DND-41 (cell line): ENCODE results near the gene SCGB1D1.

ENCODE experiments used
- ATAC-seq: fragments of 200-7000 bp; cut with Tn5 transposase; 3 replicates; pipeline ENCODE4 v1.9.1; 2021; ENCODE audit warnings: low read depth; ENCODE audit not compliant: insufficient read depth
- DNase-seq: peaks from one replicate; pipeline ENCODE4 v3.0.0-alpha.2; 2020
- H2AFZ ChIP-seq: 2 replicates; pipeline ENCODE4 v1.6.0; 2012; ENCODE audit warnings: low read depth, low read length
- H3K27ac ChIP-seq: 2 replicates; pipeline ENCODE4 v1.5.1; 2012; ENCODE audit warnings: low read length, inconsistent platforms
- H3K27me3 ChIP-seq: fragments of 200-600 bp; sonication (generic); 2 replicates; pipeline ENCODE4 v1.6.0; 2012; ENCODE audit warnings: low read length, mild to moderate bottlenecking, inconsistent platforms; ENCODE audit not compliant: insufficient read depth, poor library complexity
- H3K36me3 ChIP-seq: 2 replicates; pipeline ENCODE4 v1.5.1; 2012; ENCODE audit warnings: low read length, inconsistent platforms; ENCODE audit not compliant: insufficient read depth
- H3K4me1 ChIP-seq: 2 replicates; pipeline ENCODE4 v1.5.1; 2012; ENCODE audit warnings: mild to moderate bottlenecking, low read length; ENCODE audit not compliant: insufficient read depth
- H3K4me2 ChIP-seq: 2 replicates; pipeline ENCODE4 v1.6.0; 2012; ENCODE audit warnings: mild to moderate bottlenecking, moderate library complexity, low read length, inconsistent platforms; ENCODE audit not compliant: insufficient read depth
- H3K4me3 ChIP-seq, 2 experiments: fragments of 200-600 bp in 1 of 2; shearing (Covaris generic) in 1 of 2; 2 replicates each; pipeline ENCODE4 v1.5.1; 2012 to 2016; ENCODE audit warnings: inconsistent platforms in 2 of 2, low read length in 2 of 2, mild to moderate bottlenecking in 2 of 2, low read depth in 1 of 2, moderate library complexity in 1 of 2
- H3K79me2 ChIP-seq: 2 replicates; pipeline ENCODE4 v1.6.0; 2012; ENCODE audit warnings: low read length, inconsistent platforms; ENCODE audit not compliant: insufficient read depth
- H3K9ac ChIP-seq: 2 replicates; pipeline ENCODE4 v1.6.0; 2012; ENCODE audit warnings: low read depth, mild to moderate bottlenecking, inconsistent platforms, low read length, moderate library complexity
- H3K9me3 ChIP-seq: 2 replicates; pipeline ENCODE4 v1.5.1; 2012; ENCODE audit warnings: low read length, moderate library complexity, mild to moderate bottlenecking, inconsistent platforms; ENCODE audit not compliant: insufficient read depth, severe bottlenecking
- H4K20me1 ChIP-seq: 2 replicates; pipeline ENCODE4 v1.6.0; 2012; ENCODE audit warnings: low read length; ENCODE audit not compliant: insufficient read depth
- EZH2 ChIP-seq: IDR thresholded peaks from 3 replicates; pipeline ENCODE4 v1.6.1; 2012; ENCODE audit warnings: borderline replicate concordance, low read depth, mild to moderate bottlenecking, moderate library complexity, low read length, inconsistent platforms; ENCODE audit not compliant: severe bottlenecking
- TF ChIP-seq, protein P1 (sequence below): IDR thresholded peaks from 2 replicates; pipeline ENCODE4 v1.5.1; 2012; ENCODE audit warnings: borderline replicate concordance, low read length, moderate library complexity, mild to moderate bottlenecking; ENCODE audit not compliant: poor library complexity, severe bottlenecking; ENCODE audit errors: extremely low read depth

The SCGB1D1 gene

DNA sequence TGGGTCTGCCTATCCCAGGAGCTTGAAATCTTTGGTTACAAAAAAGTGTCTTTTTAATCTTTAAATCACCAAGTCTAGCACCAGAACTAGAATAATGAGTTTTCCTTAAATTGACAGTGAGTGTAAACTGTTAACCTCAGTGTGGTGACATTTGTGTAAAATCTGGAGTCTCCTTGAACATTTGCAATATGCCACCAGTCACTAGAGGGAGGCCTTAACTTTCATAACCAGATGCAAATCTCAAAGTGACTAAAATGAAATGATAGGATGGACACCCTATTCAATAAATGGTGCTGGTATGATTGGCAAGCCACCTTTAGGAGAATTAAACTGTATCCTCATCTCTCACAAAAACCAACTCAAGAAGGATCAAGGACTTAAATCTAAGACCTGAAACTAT is 43.7 kb downstream of the SCGB1D1 start:
- Histone ChIP-seq H3K27ac (no peak overlapping the region), H3K4me3 (no peak overlapping the region), H3K79me2 (no peaks in the 10 kb centered on the region), H3K27me3 (peaks cover 3% of the 10 kb centered on the region), H3K9ac (no peak overlapping the region), H3K4me2 (no peak overlapping the region), H4K20me1 (no peaks in the 10 kb centered on the region), H3K9me3 (no peaks in the 10 kb centered on the region), H3K36me3 (no peaks in the 10 kb centered on the region), H3K4me1 (no peaks in the 10 kb centered on the region), H2AFZ (no peak overlapping the region)
- no peak for TF ChIP-seq EZH2
- TF ChIP-seq, protein P1, sequence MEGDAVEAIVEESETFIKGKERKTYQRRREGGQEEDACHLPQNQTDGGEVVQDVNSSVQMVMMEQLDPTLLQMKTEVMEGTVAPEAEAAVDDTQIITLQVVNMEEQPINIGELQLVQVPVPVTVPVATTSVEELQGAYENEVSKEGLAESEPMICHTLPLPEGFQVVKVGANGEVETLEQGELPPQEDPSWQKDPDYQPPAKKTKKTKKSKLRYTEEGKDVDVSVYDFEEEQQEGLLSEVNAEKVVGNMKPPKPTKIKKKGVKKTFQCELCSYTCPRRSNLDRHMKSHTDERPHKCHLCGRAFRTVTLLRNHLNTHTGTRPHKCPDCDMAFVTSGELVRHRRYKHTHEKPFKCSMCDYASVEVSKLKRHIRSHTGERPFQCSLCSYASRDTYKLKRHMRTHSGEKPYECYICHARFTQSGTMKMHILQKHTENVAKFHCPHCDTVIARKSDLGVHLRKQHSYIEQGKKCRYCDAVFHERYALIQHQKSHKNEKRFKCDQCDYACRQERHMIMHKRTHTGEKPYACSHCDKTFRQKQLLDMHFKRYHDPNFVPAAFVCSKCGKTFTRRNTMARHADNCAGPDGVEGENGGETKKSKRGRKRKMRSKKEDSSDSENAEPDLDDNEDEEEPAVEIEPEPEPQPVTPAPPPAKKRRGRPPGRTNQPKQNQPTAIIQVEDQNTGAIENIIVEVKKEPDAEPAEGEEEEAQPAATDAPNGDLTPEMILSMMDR = peak; percentile 15
- DNase-seq (no peak), ATAC-seq (no peak)

DNA sequence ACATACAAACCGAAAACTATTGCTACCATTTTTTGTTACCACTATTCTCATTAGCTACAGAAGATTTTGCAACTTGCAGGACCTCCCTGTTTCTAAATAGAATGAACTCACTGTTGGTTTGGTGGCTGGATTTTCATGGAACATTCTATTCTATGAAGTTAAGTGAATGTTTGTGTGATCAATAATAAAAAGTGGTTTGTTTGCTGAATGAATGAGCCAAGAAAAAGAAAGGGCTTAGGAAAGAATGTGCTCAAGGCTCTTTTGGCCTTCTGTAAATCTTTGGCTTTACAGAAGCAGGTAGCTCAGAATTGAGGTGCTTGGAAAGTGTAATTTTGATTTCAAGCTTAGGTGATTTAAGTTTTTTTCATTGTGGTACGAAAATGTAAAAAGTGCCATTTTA is 46.2 kb downstream of the SCGB1D1 start:
- ATAC-seq (no peak), DNase-seq (no peak)
- TF ChIP-seq EZH2 = no peak
- Histone ChIP-seq H3K4me1 (no peaks in the 10 kb centered on the region), H3K9ac (no peak overlapping the region), H4K20me1 (no peaks in the 10 kb centered on the region), H3K27ac (no peak overlapping the region), H3K27me3 (peaks cover 3% of the 10 kb centered on the region), H2AFZ (no peak overlapping the region), H3K4me2 (no peak overlapping the region), H3K4me3 (no peak overlapping the region), H3K9me3 (no peaks in the 10 kb centered on the region), H3K79me2 (no peaks in the 10 kb centered on the region), H3K36me3 (no peaks in the 10 kb centered on the region)

DNA sequence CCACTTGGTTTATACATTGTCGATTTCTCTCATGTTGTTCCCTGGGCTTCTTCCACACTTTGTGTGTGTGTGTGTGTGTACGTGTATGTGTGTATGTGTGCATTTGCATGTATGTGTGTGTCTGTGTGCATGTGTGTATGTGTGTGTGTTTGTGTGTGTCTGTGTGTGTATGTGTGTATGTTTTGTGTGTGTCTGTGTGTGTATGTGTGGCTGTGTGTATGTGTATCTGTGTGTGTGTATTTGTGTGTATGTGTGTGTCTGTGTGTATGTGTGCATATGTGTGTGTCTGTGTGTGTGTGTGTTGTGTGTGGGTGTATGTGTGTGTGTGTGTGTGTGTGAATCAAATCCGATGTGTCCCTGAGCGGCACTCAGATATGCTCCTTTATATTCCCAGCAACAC is 47.5 kb downstream of the SCGB1D1 start:
- Histone ChIP-seq H3K4me1 (no peaks in the 10 kb centered on the region), H3K79me2 (no peaks in the 10 kb centered on the region), H3K4me2 (no peak overlapping the region), H3K9me3 (no peaks in the 10 kb centered on the region), H3K4me3 (no peak overlapping the region), H2AFZ (no peak overlapping the region), H3K27me3 (peaks cover 1% of the 10 kb centered on the region), H3K9ac (no peak overlapping the region), H3K27ac (no peak overlapping the region), H4K20me1 (no peaks in the 10 kb centered on the region), H3K36me3 (no peaks in the 10 kb centered on the region)
- ATAC-seq (no peak), DNase-seq (no peak)
- TF ChIP-seq, protein P1 = no peak
- no peak for TF ChIP-seq EZH2

DNA sequence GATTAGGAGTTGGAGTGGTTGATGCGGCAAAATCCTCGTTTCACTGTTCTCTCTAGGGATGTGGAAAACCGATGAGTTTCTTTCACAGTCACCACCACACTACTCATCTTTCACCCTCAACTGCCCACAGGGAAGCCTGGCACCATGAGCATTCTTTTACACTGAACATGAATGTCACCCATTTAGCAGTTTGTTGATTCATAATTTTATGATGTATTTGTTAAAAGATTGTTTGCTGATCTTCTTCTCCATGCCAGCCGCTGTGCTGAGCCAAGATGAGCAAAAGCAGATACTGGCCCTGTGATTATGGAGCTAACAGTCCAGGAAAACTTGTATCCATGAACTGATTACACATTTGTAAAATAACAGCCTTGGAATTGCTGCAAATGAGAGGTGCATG is 48.1 kb downstream of the SCGB1D1 start:
- ATAC-seq = no peak

More for the DNA sequence above, 48.1 kb downstream of the SCGB1D1 start:
- Histone ChIP-seq H3K27me3 (no peaks in the 10 kb centered on the region), H3K4me2 (no peak overlapping the region), H3K27ac (no peak overlapping the region), H3K4me1 (no peaks in the 10 kb centered on the region), H3K9ac (no peak overlapping the region), H4K20me1 (no peaks in the 10 kb centered on the region), H3K4me3 (no peak overlapping the region), H3K79me2 (no peaks in the 10 kb centered on the region), H2AFZ (no peak overlapping the region), H3K36me3 (no peaks in the 10 kb centered on the region), H3K9me3 (no peaks in the 10 kb centered on the region)
- DNase-seq = no peak
- no peak for TF ChIP-seq EZH2
- TF ChIP-seq, protein P1 = no peak
